Parathyroid adenoma (tissue), 2 donors: ENCODE data around the gene LATS2.
A peak's percentile ranks its signal among the peaks of the same experiment; 100 is the strongest.

Source experiments
- H2AFZ ChIP-seq: fragments of 300-600 bp; sonication (generic); one replicate; pipeline ENCODE4 v1.7.0; 2017; ENCODE audit warnings: antibody characterized with exemption, mild to moderate bottlenecking
- H3K27ac ChIP-seq: fragments of 300-600 bp; sonication (generic); one replicate; pipeline ENCODE4 v1.7.0; 2017
- H3K27me3 ChIP-seq: fragments of 300-600 bp; sonication (generic); one replicate; pipeline ENCODE4 v1.7.0; 2017; ENCODE audit warnings: low read length; ENCODE audit not compliant: control insufficient read depth, insufficient read depth
- H3K36me3 ChIP-seq: fragments of 300-600 bp; sonication (generic); one replicate; pipeline ENCODE4 v1.7.0; 2017; ENCODE audit warnings: low read length; ENCODE audit not compliant: control insufficient read depth, insufficient read depth
- H3K4me1 ChIP-seq: fragments of 300-600 bp; sonication (generic); one replicate; pipeline ENCODE4 v1.7.0; 2017; ENCODE audit warnings: control low read depth
- H3K4me2 ChIP-seq: fragments of 300-600 bp; sonication (generic); one replicate; pipeline ENCODE4 v1.7.0; 2017; ENCODE audit warnings: low read length
- H3K4me3 ChIP-seq: fragments of 300-600 bp; sonication (generic); one replicate; pipeline ENCODE4 v1.7.0; 2017; ENCODE audit warnings: low read depth, low read length
- H3K79me2 ChIP-seq: fragments of 300-600 bp; sonication (generic); one replicate; pipeline ENCODE4 v1.7.0; 2017; ENCODE audit warnings: control low read depth
- H3K9ac ChIP-seq: fragments of 300-600 bp; sonication (generic); one replicate; pipeline ENCODE4 v1.7.0; 2017; ENCODE audit warnings: mild to moderate bottlenecking
- H3K9me3 ChIP-seq: fragments of 300-600 bp; sonication (generic); one replicate; pipeline ENCODE4 v1.7.0; 2017; ENCODE audit warnings: low read length; ENCODE audit not compliant: control insufficient read depth
- CTCF ChIP-seq: fragments of 300-600 bp; sonication (generic); IDR thresholded peaks from one replicate; pipeline ENCODE4 v1.7.0; 2017; ENCODE audit warnings: antibody characterized with exemption, mild to moderate bottlenecking
- donor health status: primary hyperparathyroidism.

Gene LATS2

GRCh38 chr13:21061029-21061763 is at the start of gene LATS2:
LATS2 (minus strand) TSS chr13:21061586; CDS start chr13:21046026, 15,560 bp downstream.
- Histone ChIP-seq H3K9ac (peak within 1 kb of the TSS; percentile 46), H2AFZ (peak within 1 kb of the TSS; percentile 88), H3K79me2 (peaks cover 3% of the 10 kb centered on the region), H3K4me2 (peak within 1 kb of the TSS; percentile 64), H3K4me1 (no peaks in the 10 kb centered on the region), H3K36me3 (no peaks in the 10 kb centered on the region), H3K9me3 (no peaks in the 10 kb centered on the region), H3K27me3 (no peaks in the 10 kb centered on the region), H3K4me3 (peak within 1 kb of the TSS; percentile 68), H3K27ac (peak within 1 kb of the TSS; percentile 88)
- no peak for TF ChIP-seq CTCF

- Histone ChIP-seq H3K9ac (no peak overlapping the region), H3K4me1 (no peaks in the 10 kb centered on the region), H3K27me3 (no peaks in the 10 kb centered on the region), H3K27ac (no peak overlapping the region), H3K4me3 (no peak overlapping the region), H2AFZ (no peak overlapping the region), H3K4me2 (no peak overlapping the region), H3K9me3 (no peaks in the 10 kb centered on the region), H3K36me3 (no peaks in the 10 kb centered on the region), H3K79me2 (no peaks in the 10 kb centered on the region)
- TF ChIP-seq CTCF: no peak
These were observed 47.8 kb upstream of the LATS2 start for GRCh38 chr13:21109168-21109567.

GRCh38 chr13:21106089-21106488 is 44.7 kb upstream of the LATS2 start:
- no peaks in the 10 kb centered on the region for H3K9me3 ChIP-seq
- no peak overlapping the region for H3K27ac ChIP-seq
- H3K4me3 ChIP-seq: no peak overlapping the region
- no peak overlapping the region for H3K9ac ChIP-seq
- no peak overlapping the region for H2AFZ ChIP-seq
- no peaks in the 10 kb centered on the region for H3K79me2 ChIP-seq
- no peaks in the 10 kb centered on the region for H3K27me3 ChIP-seq
- no peak for TF ChIP-seq CTCF
- H3K36me3 ChIP-seq: no peaks in the 10 kb centered on the region
- no peaks in the 10 kb centered on the region for H3K4me1 ChIP-seq
- H3K4me2 ChIP-seq: no peak overlapping the region

GRCh38 chr13:21104199-21105019 is 43.0 kb upstream of the LATS2 start:
- H3K79me2 ChIP-seq: no peaks in the 10 kb centered on the region
- H3K36me3 ChIP-seq: no peaks in the 10 kb centered on the region
- H3K27ac ChIP-seq: no peak overlapping the region
- H3K9ac ChIP-seq: no peak overlapping the region
- H2AFZ ChIP-seq: no peak overlapping the region
- no peak for TF ChIP-seq CTCF
- no peak overlapping the region for H3K4me3 ChIP-seq
- no peaks in the 10 kb centered on the region for H3K9me3 ChIP-seq
- no peaks in the 10 kb centered on the region for H3K4me1 ChIP-seq
- no peak overlapping the region for H3K4me2 ChIP-seq
- H3K27me3 ChIP-seq: no peaks in the 10 kb centered on the region
